Ovary (tissue), 9 donors: ENCODE data around the gene FAM53A. TPM values are rescaled to one million over a fixed set of nuclear protein-coding genes. Genes with fewer than 3 reads are reported as not detected.

Experiments
- DNase-seq, 5 donors: peaks; one replicate each; pipeline ENCODE4 v3.0.0-alpha.2; 2019 to 2020
- H3K27ac ChIP-seq, 2 donors: fragments of 200-600 bp; one replicate each; pipeline versions ENCODE4 v1.5.1 to v1.8.0; 2019 to 2022
- H3K27me3 ChIP-seq: fragments of 200-600 bp; one replicate; pipeline ENCODE4 v1.8.0; 2022
- H3K36me3 ChIP-seq: fragments of 200-600 bp; sonication (generic); one replicate; pipeline ENCODE4 v1.5.1; 2019
- H3K4me1 ChIP-seq: one replicate; pipeline ENCODE4 v1.8.1; 2013; ENCODE audit warnings: mild to moderate bottlenecking, moderate library complexity; ENCODE audit not compliant: insufficient read depth
- H3K4me3 ChIP-seq: fragments of 200-600 bp; sonication (generic); one replicate; pipeline ENCODE4 v1.5.1; 2017
- H3K9me3 ChIP-seq, 2 donors: fragments of 200-600 bp in 1 of 2; sonication (generic) in 1 of 2; one replicate each; pipeline versions ENCODE4 v1.5.1 to v1.8.1; 2013 to 2019; ENCODE audit warnings: mild to moderate bottlenecking in 1 of 2, moderate library complexity in 1 of 2
- CTCF ChIP-seq, 3 donors: fragments of 450-650 bp in 2 of 3; fragments of 200-600 bp in 1 of 3; IDR thresholded peaks; one replicate each; pipeline versions ENCODE4 v1.5.1 to v1.8.0; 2016 to 2022; ENCODE audit warnings: antibody characterized with exemption in 3 of 3, mild to moderate bottlenecking in 1 of 3
- EP300 ChIP-seq: sonication (generic); formaldehyde crosslinking; IDR thresholded peaks from one replicate; pipeline ENCODE4 v1.6.1; 2017; ENCODE audit warnings: antibody characterized with exemption
- POLR2A ChIP-seq: fragments of 450-650 bp; IDR thresholded peaks from one replicate; pipeline ENCODE4 v1.6.1; 2017; ENCODE audit warnings: antibody characterized with exemption, mild to moderate bottlenecking, moderate library complexity
- WGBS, 3 donors: extraction: QIAGEN DNeasy Blood & Tissue Kit in 1 of 3; methylation state at CpG; one replicate each; pipeline versions ENCODE4 v1.1.5 to v1.1.7; 2013 to 2017; 5-methylcytosine and 5-hydroxymethylcytosine counted together
- intact Hi-C, 4 donors: fragments of 100-400 bp; cut with DNase I; formaldehyde crosslinking; loops; one replicate each; pipeline versions ENCODE4 v1.11.0 to v1.15.1; 2022 to 2023
- polyA plus RNA-seq, 2 donors: library from polyadenylated mRNA; stranded (reverse); fragments of 200-250 nt in 1 of 2; fragments of 350-450 nt in 1 of 2; fragmentation: Illumina TruSeq in 1 of 2; extraction: RNeasy Lipid Tissue Mini Kit (QIAGEN cat#74804) in 1 of 2; gene quantifications; one replicate each; pipeline ENCODE4 v1.2.3, GENCODE V29; 2013 to 2014
- total RNA-seq, 7 donors: library from RNA; depleted of rRNA in 2 of 7; stranded (reverse); fragments of >200 nt in 2 of 7; fragmentation: NEBNext Ultra II Directional in 3 of 7; extraction: Animal tissue kit (Norgen Biotek cat#: 25700) in 3 of 7; gene quantifications; one replicate each; pipeline versions ENCODE4 v1.1.0 to v1.2.4, GENCODE V29; 2016 to 2023
- donor health status: DM: no; HTN: no; CAD: no; lungs with moderate emphysema.
- donor health status: DM: no; HTN: no; CAD: no.
- donor health status: Bipolar disorder and iron deficiency.
- donor health status: DM: yes; HTN: yes; CAD: no.
- donor health status: DM: no; HTN: no; CAD: no.
- donor health status: DM: yes; HTN: yes; CAD: no.

The FAM53A gene
- total and polyA plus RNA-seq, 9 donors, result 0.32 to 5.1 (median 2.4) TPM

- WGBS, 3 donors, result 69 to 81% (median 74%) methylated on average over 25 of the region's 25 CpGs
- DNase-seq, result no peak
- no peak for TF ChIP-seq EP300
- TF ChIP-seq POLR2A, result no peak
- TF ChIP-seq CTCF (IDR thresholded peaks at IDR 0.05), result no peak
- Histone ChIP-seq H3K9me3 (no peaks in the 10 kb centered on the region), H3K4me3 (no peak overlapping the region), H3K4me1 (no peaks in the 10 kb centered on the region), H3K36me3 (no peaks in the 10 kb centered on the region), H3K27ac (no peak overlapping the region), H3K27me3 (no peaks in the 10 kb centered on the region)
- intact Hi-C loops, result no loop called here
Observed at GRCh38 chr4:1660948-1661677, 23.0 kb downstream of the FAM53A start.

GRCh38 chr4:1659104-1660043 lies 24.7 kb downstream of the FAM53A start:
- intact Hi-C loops, result no loop called here
- no peak overlapping the region for H3K27ac ChIP-seq
- WGBS, 3 donors, result 95% methylated on average over 39 of the region's 39 CpGs
- no peak for DNase-seq
- TF ChIP-seq CTCF (IDR thresholded peaks at IDR 0.05) (no peak), POLR2A (no peak), EP300 (no peak)
- no peaks in the 10 kb centered on the region for H3K36me3 ChIP-seq
- H3K27me3 ChIP-seq, result no peaks in the 10 kb centered on the region
- H3K4me1 ChIP-seq, result no peaks in the 10 kb centered on the region
- H3K4me3 ChIP-seq, result no peak overlapping the region
- no peaks in the 10 kb centered on the region for H3K9me3 ChIP-seq

GRCh38 chr4:1658581-1658980 lies 25.5 kb downstream of the FAM53A start:
- no peak for DNase-seq
- no peaks in the 10 kb centered on the region for H3K27me3 ChIP-seq
- 94 to 97% (median 95%) methylated on average over 12 of the region's 12 CpGs for WGBS, 3 donors
- no peaks in the 10 kb centered on the region for H3K9me3 ChIP-seq
- H3K36me3 ChIP-seq, result no peaks in the 10 kb centered on the region
- no peak overlapping the region for H3K4me3 ChIP-seq
- no peaks in the 10 kb centered on the region for H3K4me1 ChIP-seq
- intact Hi-C loops, result no loop called here
- no peak overlapping the region for H3K27ac ChIP-seq
- TF ChIP-seq CTCF (IDR thresholded peaks at IDR 0.05) (no peak), POLR2A (no peak), EP300 (no peak)

GRCh38 chr4:1658146-1658545 lies 26.0 kb downstream of the FAM53A start:
- no peak for DNase-seq
- intact Hi-C loops, result no loop called here
- no peak overlapping the region for H3K27ac ChIP-seq
- no peaks in the 10 kb centered on the region for H3K9me3 ChIP-seq
- no peaks in the 10 kb centered on the region for H3K36me3 ChIP-seq
- TF ChIP-seq EP300, result no peak
- no peak for TF ChIP-seq CTCF (IDR thresholded peaks at IDR 0.05)
- TF ChIP-seq POLR2A, result no peak
- no peaks in the 10 kb centered on the region for H3K4me1 ChIP-seq
- H3K27me3 ChIP-seq, result no peaks in the 10 kb centered on the region
- WGBS, 3 donors, result 90 to 94% (median 93%) methylated on average over 12 of the region's 12 CpGs
- H3K4me3 ChIP-seq, result no peak overlapping the region
